HL-60 (cell line): ENCODE results near the gene CAMTA1.

Experiments used
- DNase-seq, 2 experiments: peaks; one replicate each; pipeline ENCODE4 v3.0.0-alpha.2; 2010 to 2020; ENCODE audit warnings: low read depth in 1 of 2, low spot score in 1 of 2
- H3K27ac ChIP-seq: fragments of 250-450 bp; sonication (Bioruptor Pico); replicated peaks from 2 replicates; pipeline ENCODE4 v1.5.1; 2020; ENCODE audit warnings: mild to moderate bottlenecking, moderate library complexity
- H3K27me3 ChIP-seq: fragments of 250-450 bp; sonication (Bioruptor Pico); 2 replicates; pipeline ENCODE4 v1.5.1; 2021; ENCODE audit warnings: mild to moderate bottlenecking, moderate library complexity; ENCODE audit not compliant: insufficient read depth, poor library complexity, severe bottlenecking
- H3K4me3 ChIP-seq: replicated peaks from 2 replicates; pipeline ENCODE4 v1.5.1; 2011; ENCODE audit warnings: mild to moderate bottlenecking, control low read depth, low read length; ENCODE audit not compliant: insufficient read depth
- CTCF ChIP-seq: IDR thresholded peaks from one replicate; pipeline ENCODE4 v1.5.1; 2011; ENCODE audit warnings: low read length, control low read depth, inconsistent platforms; ENCODE audit not compliant: insufficient read depth
- GABPA ChIP-seq: IDR thresholded peaks from 2 replicates; pipeline ENCODE4 v1.6.1; 2012; ENCODE audit warnings: low read depth
- POLR2AphosphoS5 ChIP-seq: IDR thresholded peaks from 2 replicates; pipeline ENCODE4 v1.6.1; 2012; ENCODE audit warnings: low read depth
- REST ChIP-seq: IDR thresholded peaks from 2 replicates; pipeline ENCODE4 v1.6.1; 2012; ENCODE audit warnings: low read depth; ENCODE audit not compliant: insufficient replicate concordance
- SPI1 ChIP-seq: IDR thresholded peaks from 2 replicates; pipeline ENCODE4 v1.6.1; 2012; ENCODE audit warnings: low read depth, mild to moderate bottlenecking, borderline replicate concordance

CAMTA1 gene

GRCh38 chr1:7233646-7234470 lies 448.6 kb downstream of the CAMTA1 start:
- DNase-seq, result no peak
- TF ChIP-seq CTCF (no peak), SPI1 (no peak), GABPA (no peak), POLR2AphosphoS5 (no peak), REST (no peak)
- Histone ChIP-seq H3K27me3 (peaks cover 7% of the 10 kb centered on the region), H3K4me3 (no peak overlapping the region), H3K27ac (no peak overlapping the region)

- Histone ChIP-seq H3K4me3 (no peak overlapping the region), H3K27me3 (peaks cover 7% of the 10 kb centered on the region), H3K27ac (no peak overlapping the region)
- no peak for DNase-seq
- TF ChIP-seq REST (no peak), SPI1 (no peak), CTCF (no peak)
These were observed 449.2 kb downstream of the CAMTA1 start for GRCh38 chr1:7234471-7234755.

- Histone ChIP-seq H3K27ac (no peak overlapping the region), H3K27me3 (peaks cover 7% of the 10 kb centered on the region), H3K4me3 (no peak overlapping the region)
- no peak for DNase-seq
- TF ChIP-seq GABPA (no peak), SPI1 (no peak)
These were observed 450.7 kb downstream of the CAMTA1 start for GRCh38 chr1:7235871-7236517.

GRCh38 chr1:7236844-7237515 lies 451.7 kb downstream of the CAMTA1 start:
- Histone ChIP-seq H3K4me3 (no peak overlapping the region), H3K27ac (no peak overlapping the region), H3K27me3 (peaks cover 7% of the 10 kb centered on the region)
- DNase-seq, result no peak
- TF ChIP-seq REST, result no peak
- no peak for TF ChIP-seq POLR2AphosphoS5
- TF ChIP-seq GABPA, result no peak
- no peak for TF ChIP-seq SPI1
- TF ChIP-seq CTCF, result no peak
